ENCODE measurements around the gene SSTR1.

- no peak for TF ChIP-seq POLR2A (IDR thresholded peaks at IDR 0.05; ENCODE audit: low read depth)
- peak in 2 of 3 experiments; percentile 46 to 53 for TF ChIP-seq CTCF (IDR thresholded peaks at IDR 0.05)
Measured at GRCh38 chr14:38197001-38197783, 10.5 kb upstream of the SSTR1 start.

Measured in esophagus muscularis mucosa (tissue), 3 donors.